SJSA1 (cell line): ENCODE results near the gene MARCHF10. TPM values are rescaled to one million over a fixed set of nuclear protein-coding genes. Genes with fewer than 3 reads are reported as not detected.
"Not testable (repeated sequence)": the region's sequence is repeated elsewhere in the genome, so short reads cannot be mapped to it uniquely, and the experiment has no call there.

Experiments used
- DNase-seq, 2 experiments: peaks; one replicate each; pipeline ENCODE4 v3.0.0-alpha.2; 2015 to 2020; ENCODE audit warnings: low spot score in 2 of 2, low read depth in 1 of 2
- H3K27ac ChIP-seq: fragments of 250-450 bp; sonication (Bioruptor Pico); 2 replicates; pipeline ENCODE4 v1.5.1; 2020; ENCODE audit warnings: mild to moderate bottlenecking, moderate library complexity
- H3K27me3 ChIP-seq: fragments of 250-450 bp; sonication (Bioruptor Pico); replicated peaks from 2 replicates; pipeline ENCODE4 v1.5.1; 2020; ENCODE audit warnings: mild to moderate bottlenecking, moderate library complexity
- H3K36me3 ChIP-seq: fragments of 250-450 bp; sonication (Bioruptor Pico); 2 replicates; pipeline ENCODE4 v1.5.1; 2020; ENCODE audit warnings: mild to moderate bottlenecking
- H3K4me1 ChIP-seq: fragments of 250-450 bp; sonication (Bioruptor Pico); replicated peaks from 2 replicates; pipeline ENCODE4 v1.6.1; 2021; ENCODE audit warnings: mild to moderate bottlenecking
- H3K4me3 ChIP-seq: fragments of 250-450 bp; sonication (Bioruptor Pico); 2 replicates; pipeline ENCODE4 v1.5.1; 2020; ENCODE audit warnings: mild to moderate bottlenecking
- H3K9me3 ChIP-seq: fragments of 250-450 bp; sonication (Bioruptor Pico); replicated peaks from 2 replicates; pipeline ENCODE4 v1.5.1; 2020; ENCODE audit warnings: mild to moderate bottlenecking
- total RNA-seq: library from RNA; depleted of rRNA; stranded (reverse); fragments of >200 nt; shearing (Covaris generic); gene quantifications from 2 replicates; pipeline ENCODE4 v1.2.3, GENCODE V29; 2014

MARCHF10 gene
- total RNA-seq, 1 experiment from 2014 or later: 0.71 TPM

DNA sequence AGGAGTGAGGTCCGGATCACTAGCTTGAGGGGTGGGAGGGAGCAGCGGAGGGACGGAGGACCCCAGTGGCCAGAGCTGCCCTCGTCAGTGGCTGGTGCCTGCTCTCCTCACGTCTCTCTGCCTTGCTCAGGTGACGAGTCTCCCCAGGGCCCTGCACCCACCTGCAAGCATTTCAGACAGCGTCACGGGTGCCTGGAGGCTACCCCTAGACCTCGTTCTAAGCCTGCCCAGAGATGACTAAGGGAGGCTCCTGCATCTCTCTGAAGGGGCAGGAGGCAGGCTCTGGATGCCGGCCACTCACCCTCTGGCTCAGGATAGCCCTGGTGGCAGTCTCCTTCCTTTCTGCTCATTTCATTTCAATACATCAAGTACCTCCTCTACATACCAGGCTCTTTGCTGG is 111.9 kb downstream of the MARCHF10 start:
- DNase-seq: no peak

GRCh38 chr17:62695093-62695738 is 112.9 kb downstream of the MARCHF10 start:
- not testable (repeated sequence) for H3K9me3 ChIP-seq, H3K27me3 ChIP-seq, H3K4me3 ChIP-seq, H3K27ac ChIP-seq, DNase-seq
- Histone ChIP-seq H3K36me3 (peaks cover 35% of the 10 kb centered on the region), H3K4me1 (peaks cover 13% of the 10 kb centered on the region)

More for the DNA sequence above, 111.9 kb downstream of the MARCHF10 start:
- Histone ChIP-seq H3K27ac (no peak overlapping the region), H3K4me3 (no peak overlapping the region), H3K4me1 (peaks cover 13% of the 10 kb centered on the region), H3K27me3 (no peaks in the 10 kb centered on the region), H3K36me3 (peaks cover 24% of the 10 kb centered on the region), H3K9me3 (0 out of 2 replicates have a peak, but pooled peaks cover 4% of the 10 kb centered on the region)

DNA sequence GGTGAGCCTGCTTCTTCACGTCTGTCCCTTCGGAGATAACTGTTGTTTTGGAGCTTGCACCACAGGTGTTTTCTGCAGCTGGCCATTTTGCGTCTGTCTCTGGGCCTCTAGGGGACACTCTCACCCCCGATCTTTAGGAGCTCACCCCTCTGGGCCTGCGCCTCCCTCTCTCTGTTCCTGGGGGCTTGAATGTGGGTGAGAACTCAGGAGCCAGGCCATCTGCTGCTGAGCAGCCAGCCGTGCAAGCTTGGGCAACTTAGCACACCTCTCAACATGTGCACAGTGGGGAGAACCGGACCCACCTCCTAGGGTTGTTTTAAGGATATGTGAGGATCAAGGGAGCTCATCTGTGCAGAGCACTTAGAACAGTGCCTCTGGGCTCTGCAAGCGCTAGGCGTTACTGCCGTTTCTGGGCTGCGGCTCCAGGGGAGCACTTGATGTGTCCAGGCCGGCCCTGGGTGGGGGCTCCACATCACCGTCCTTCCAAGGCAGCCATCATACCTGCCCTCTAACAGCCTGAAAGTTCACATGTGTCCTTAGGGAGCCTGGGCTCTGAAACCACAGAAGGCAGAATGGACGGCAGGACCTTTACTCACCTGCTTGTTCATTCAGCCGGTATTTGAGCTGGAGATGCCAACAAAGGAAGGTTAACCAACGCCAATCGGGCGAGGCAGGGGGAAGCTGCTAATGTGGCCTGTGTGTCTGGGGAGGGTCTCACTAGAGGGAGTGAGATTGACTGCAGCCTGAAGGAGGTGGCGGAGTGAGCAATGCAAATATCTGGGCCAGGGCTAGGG is 114.3 kb downstream of the MARCHF10 start:
- Histone ChIP-seq H3K27ac (no peak overlapping the region), H3K27me3 (no peaks in the 10 kb centered on the region), H3K9me3 (0 out of 2 replicates have a peak, but pooled peaks cover 4% of the 10 kb centered on the region), H3K4me1 (peaks cover 6% of the 10 kb centered on the region), H3K36me3 (peaks cover 49% of the 10 kb centered on the region), H3K4me3 (no peak overlapping the region)
- DNase-seq: no peak

DNA sequence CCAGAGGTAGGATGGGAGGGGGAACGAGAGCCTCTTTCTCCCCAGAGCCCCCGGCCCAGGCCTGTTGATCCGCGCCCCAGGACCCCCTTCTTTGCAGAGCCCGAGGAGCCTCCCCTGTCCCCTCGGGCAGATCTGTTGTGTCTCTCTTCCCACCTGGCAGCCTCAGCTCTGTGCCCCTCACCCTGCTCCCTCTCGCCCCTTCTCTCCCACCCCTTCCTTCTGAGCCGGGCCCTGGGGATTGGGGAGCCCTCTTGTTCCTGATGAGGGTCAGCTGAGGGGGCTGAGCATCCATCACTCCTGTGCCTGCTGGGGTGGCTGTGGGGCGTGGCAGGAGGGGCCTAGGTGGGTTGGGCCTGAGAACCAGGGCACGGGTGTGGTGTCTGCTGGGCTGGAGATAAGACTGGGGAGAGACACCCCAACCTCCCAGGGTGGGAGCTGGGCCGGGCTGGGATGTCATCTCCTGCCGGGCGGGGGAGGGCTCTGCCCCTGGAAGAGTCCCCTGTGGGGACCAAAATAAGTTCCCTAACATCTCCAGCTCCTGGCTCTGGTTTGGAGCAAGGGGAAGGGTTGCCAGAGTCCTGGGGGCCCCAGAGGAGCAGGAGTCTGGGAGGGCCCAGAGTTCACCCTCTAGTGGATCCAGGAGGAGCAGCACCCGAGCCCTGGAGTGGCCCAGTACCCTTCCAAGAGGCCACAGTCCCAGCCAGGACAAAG is 115.2 kb downstream of the MARCHF10 start:
- no peak overlapping the region for H3K4me3 ChIP-seq
- no peaks in the 10 kb centered on the region for H3K4me1 ChIP-seq
- H3K9me3 ChIP-seq: 0 out of 2 replicates have a peak, but pooled peaks cover 4% of the 10 kb centered on the region
- no peak overlapping the region for H3K27ac ChIP-seq
- peaks cover 58% of the 10 kb centered on the region for H3K36me3 ChIP-seq
- no peaks in the 10 kb centered on the region for H3K27me3 ChIP-seq
- DNase-seq: peak in 1 of 2 experiments; percentile 69

- no peaks in the 10 kb centered on the region for H3K4me1 ChIP-seq
- H3K4me3 ChIP-seq: no peak overlapping the region
- H3K27ac ChIP-seq: no peak overlapping the region
- peaks cover 65% of the 10 kb centered on the region for H3K36me3 ChIP-seq
- H3K9me3 ChIP-seq: 0 out of 2 replicates have a peak, but pooled peaks cover 4% of the 10 kb centered on the region
- no peaks in the 10 kb centered on the region for H3K27me3 ChIP-seq
- DNase-seq: no peak
Measured at GRCh38 chr17:62692159-62692651, 115.9 kb downstream of the MARCHF10 start.

DNA sequence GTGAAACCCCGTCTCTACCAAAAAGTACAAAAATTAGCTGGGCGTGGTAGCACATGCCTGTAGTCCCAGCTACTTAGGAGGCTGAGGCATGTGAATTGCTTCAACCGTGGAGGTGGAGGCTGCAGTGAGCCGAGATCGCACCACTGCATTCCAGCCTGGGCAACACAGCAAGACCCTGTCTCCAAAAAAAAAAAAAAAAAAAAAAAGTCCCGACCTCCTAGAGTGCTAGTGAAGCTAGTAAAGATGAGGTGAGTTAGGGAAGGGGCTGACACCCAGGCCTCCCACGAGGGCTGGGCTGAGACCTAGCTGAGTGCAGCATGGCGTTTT is 116.6 kb downstream of the MARCHF10 start:
- H3K9me3 ChIP-seq, H3K4me1 ChIP-seq, H3K4me3 ChIP-seq, DNase-seq, H3K27me3 ChIP-seq, H3K27ac ChIP-seq: not testable (repeated sequence)
- H3K36me3 ChIP-seq: peaks cover 71% of the 10 kb centered on the region

- Histone ChIP-seq H3K27me3 (no peaks in the 10 kb centered on the region), H3K36me3 (peaks cover 84% of the 10 kb centered on the region), H3K4me1 (no peaks in the 10 kb centered on the region), H3K27ac (no peak overlapping the region), H3K4me3 (no peak overlapping the region), H3K9me3 (0 out of 2 replicates have a peak, but pooled peaks cover 4% of the 10 kb centered on the region)
- DNase-seq: no peak
Measured at GRCh38 chr17:62690168-62690897, 117.8 kb downstream of the MARCHF10 start.

DNA sequence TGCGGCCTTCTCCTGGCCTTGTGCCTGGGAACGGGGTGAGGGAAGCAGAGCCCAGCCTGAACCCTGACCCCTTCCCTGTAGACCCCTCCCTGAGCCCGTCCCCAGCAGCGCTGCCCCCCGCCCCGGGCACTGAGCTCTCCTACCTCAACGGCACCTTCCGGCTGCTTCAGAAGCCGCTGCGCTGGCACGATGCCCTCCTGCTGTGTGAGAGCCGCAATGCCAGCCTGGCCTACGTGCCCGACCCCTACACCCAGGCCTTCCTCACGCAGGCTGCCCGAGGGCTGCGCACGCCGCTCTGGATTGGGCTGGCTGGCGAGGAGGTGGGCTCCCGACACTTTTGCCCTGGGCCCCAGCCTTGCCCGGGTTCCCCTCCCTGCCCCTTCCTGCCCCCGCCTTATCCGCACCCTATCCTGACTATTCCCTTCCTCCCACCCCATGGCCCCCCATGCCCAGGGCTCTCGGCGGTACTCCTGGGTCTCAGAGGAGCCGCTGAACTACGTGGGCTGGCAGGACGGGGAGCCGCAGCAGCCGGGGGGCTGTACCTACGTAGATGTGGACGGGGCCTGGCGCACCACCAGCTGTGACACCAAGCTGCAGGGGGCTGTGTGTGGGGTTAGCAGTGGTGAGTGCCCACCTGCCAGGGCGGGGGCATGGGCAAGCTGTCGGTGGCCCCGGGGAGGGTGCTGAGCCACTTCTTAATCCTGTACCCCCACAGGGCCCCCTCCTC is 118.5 kb downstream of the MARCHF10 start:
- Histone ChIP-seq H3K36me3 (peaks cover 89% of the 10 kb centered on the region), H3K9me3 (no peaks in the 10 kb centered on the region), H3K4me1 (no peaks in the 10 kb centered on the region), H3K27me3 (no peaks in the 10 kb centered on the region), H3K27ac (no peak overlapping the region), H3K4me3 (no peak overlapping the region)
- DNase-seq: no peak

DNA sequence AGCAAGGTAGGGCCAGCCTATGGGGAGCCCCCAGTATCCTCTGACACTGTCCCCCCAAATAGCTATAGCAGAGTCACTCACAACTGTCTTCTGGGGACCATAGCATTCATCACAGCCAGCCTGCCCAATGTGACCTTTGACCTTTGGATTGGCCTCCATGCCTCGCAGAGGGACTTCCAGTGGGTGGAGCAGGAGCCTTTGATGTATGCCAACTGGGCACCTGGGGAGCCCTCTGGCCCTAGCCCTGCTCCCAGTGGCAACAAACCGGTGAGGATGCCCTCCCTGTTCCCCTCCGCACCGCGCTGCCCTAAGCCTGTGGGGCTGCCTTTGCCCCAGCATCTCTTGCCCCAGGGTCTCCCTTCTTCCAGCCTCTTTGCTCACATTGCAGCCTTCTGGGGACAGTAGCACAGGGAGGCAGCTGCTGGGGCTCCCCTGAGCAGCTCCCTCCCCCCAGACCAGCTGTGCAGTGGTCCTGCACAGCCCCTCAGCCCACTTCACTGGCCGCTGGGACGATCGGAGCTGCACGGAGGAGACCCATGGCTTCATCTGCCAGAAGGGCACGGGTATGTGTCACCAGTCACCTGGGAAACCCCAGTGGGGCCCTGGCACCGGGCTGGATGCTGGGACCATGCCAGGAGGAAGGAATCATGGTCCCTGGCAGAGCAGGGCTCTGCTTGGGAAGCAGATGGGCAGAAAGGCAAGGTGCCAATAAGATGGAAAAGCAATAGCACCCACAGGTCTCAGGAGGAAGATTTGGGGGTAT is 119.5 kb downstream of the MARCHF10 start:
- no peak for DNase-seq
- Histone ChIP-seq H3K27me3 (no peaks in the 10 kb centered on the region), H3K4me1 (no peaks in the 10 kb centered on the region), H3K36me3 (peaks cover 94% of the 10 kb centered on the region), H3K4me3 (no peak overlapping the region), H3K9me3 (no peaks in the 10 kb centered on the region), H3K27ac (no peak overlapping the region)

- no peaks in the 10 kb centered on the region for H3K9me3 ChIP-seq
- no peak overlapping the region for H3K27ac ChIP-seq
- no peaks in the 10 kb centered on the region for H3K4me1 ChIP-seq
- no peak overlapping the region for H3K4me3 ChIP-seq
- H3K36me3 ChIP-seq: peaks cover 95% of the 10 kb centered on the region
- no peaks in the 10 kb centered on the region for H3K27me3 ChIP-seq
- no peak for DNase-seq
Measured at GRCh38 chr17:62687997-62688396, 120.1 kb downstream of the MARCHF10 start.

- H3K27ac ChIP-seq: no peak overlapping the region
- no peak for DNase-seq
- H3K4me3 ChIP-seq: no peak overlapping the region
- no peaks in the 10 kb centered on the region for H3K9me3 ChIP-seq
- peaks cover 95% of the 10 kb centered on the region for H3K36me3 ChIP-seq
- H3K27me3 ChIP-seq: no peaks in the 10 kb centered on the region
- H3K4me1 ChIP-seq: no peaks in the 10 kb centered on the region
Measured at GRCh38 chr17:62684179-62684578, 123.9 kb downstream of the MARCHF10 start.

GRCh38 chr17:62681939-62682381 is 126.2 kb downstream of the MARCHF10 start:
- no peaks in the 10 kb centered on the region for H3K27me3 ChIP-seq
- H3K9me3 ChIP-seq: no peaks in the 10 kb centered on the region
- peaks cover 91% of the 10 kb centered on the region for H3K36me3 ChIP-seq
- DNase-seq: no peak
- no peaks in the 10 kb centered on the region for H3K4me1 ChIP-seq
- no peak overlapping the region for H3K27ac ChIP-seq
- no peak overlapping the region for H3K4me3 ChIP-seq
